ENCODE results near the gene WFIKKN2. TPM values are rescaled to one million over a fixed set of nuclear protein-coding genes. Genes with fewer than 3 reads are reported as not detected.
"Not testable (repeated sequence)": the region's sequence is repeated elsewhere in the genome, so short reads cannot be mapped to it uniquely, and the experiment has no call there.

The WFIKKN2 gene
- not detected in 2 replicates for total RNA-seq

GRCh38 chr17:50835301-50836234 is at the start of gene WFIKKN2:
Gene WFIKKN2 (plus strand): TSS chr17:50835586. CDS start chr17:50835938, 352 bp downstream.
- intact Hi-C loops (cut with micrococcal nuclease): no loop called here

GRCh38 chr17:50785946-50786570 is 49.3 kb upstream of the WFIKKN2 start:
- intact Hi-C loops (cut with micrococcal nuclease): no loop called here

- intact Hi-C loops (cut with micrococcal nuclease): no loop called here
These were observed 48.3 kb upstream of the WFIKKN2 start for GRCh38 chr17:50787106-50787505.

GRCh38 chr17:50790618-50791017 is 44.8 kb upstream of the WFIKKN2 start:
- intact Hi-C loops (cut with micrococcal nuclease): no loop called here

GRCh38 chr17:50792132-50792531 is 43.3 kb upstream of the WFIKKN2 start:
- intact Hi-C loops (cut with micrococcal nuclease): no loop called here

- intact Hi-C loops (cut with micrococcal nuclease): no loop called here
These were observed 42.4 kb upstream of the WFIKKN2 start for GRCh38 chr17:50793007-50793406.

GRCh38 chr17:50794361-50794760 is 41.0 kb upstream of the WFIKKN2 start:
- intact Hi-C loops (cut with micrococcal nuclease): no loop called here

GRCh38 chr17:50797135-50797810 is 38.1 kb upstream of the WFIKKN2 start:
- intact Hi-C loops (cut with micrococcal nuclease): no loop called here

GRCh38 chr17:50798424-50799288 is 36.7 kb upstream of the WFIKKN2 start:
- intact Hi-C loops (cut with micrococcal nuclease): no loop called here

- intact Hi-C loops (cut with micrococcal nuclease): no loop called here
These were observed 35.8 kb upstream of the WFIKKN2 start for GRCh38 chr17:50799582-50799981.

GRCh38 chr17:50800196-50800700 is 35.1 kb upstream of the WFIKKN2 start:
- intact Hi-C loops (cut with micrococcal nuclease): no loop called here

GRCh38 chr17:50802609-50803571 is 32.5 kb upstream of the WFIKKN2 start:
- intact Hi-C loops (cut with micrococcal nuclease): no loop called here

- intact Hi-C loops (cut with micrococcal nuclease): no loop called here
These were observed 31.7 kb upstream of the WFIKKN2 start for GRCh38 chr17:50803676-50804075.

- intact Hi-C loops (cut with micrococcal nuclease): not testable (repeated sequence)
These were observed 30.5 kb upstream of the WFIKKN2 start for GRCh38 chr17:50804749-50805475.

GRCh38 chr17:50805486-50805885 is 29.9 kb upstream of the WFIKKN2 start:
- intact Hi-C loops (cut with micrococcal nuclease): no loop called here

- intact Hi-C loops (cut with micrococcal nuclease): no loop called here
These were observed 29.2 kb upstream of the WFIKKN2 start for GRCh38 chr17:50806141-50806643.

- intact Hi-C loops (cut with micrococcal nuclease): no loop called here
These were observed 28.4 kb upstream of the WFIKKN2 start for GRCh38 chr17:50807009-50807408.

GRCh38 chr17:50807675-50808074 is 27.7 kb upstream of the WFIKKN2 start:
- intact Hi-C loops (cut with micrococcal nuclease): no loop called here

GRCh38 chr17:50808413-50808812 is 27.0 kb upstream of the WFIKKN2 start:
- intact Hi-C loops (cut with micrococcal nuclease): no loop called here

Measured in T-helper 2 cell treated with Interferon-gamma antibody and Interleukin-4, amounts not matched to agents 100 ng/mL and 5 ng/mL, for 36 hours (primary cell).